Muscle layer of colon (tissue), 2 donors: ENCODE results near the gene GCNT2.

Source experiments
- H3K27ac ChIP-seq: one replicate; pipeline ENCODE4 v1.7.0; 2013; ENCODE audit warnings: low read depth, mild to moderate bottlenecking, low read length, moderate library complexity
- H3K27me3 ChIP-seq, 2 donors: one replicate each; pipeline ENCODE4 v1.7.0; 2013; ENCODE audit warnings: low read length in 2 of 2, mild to moderate bottlenecking in 2 of 2; ENCODE audit not compliant: insufficient read depth in 2 of 2, control insufficient read depth in 1 of 2
- H3K36me3 ChIP-seq: one replicate; pipeline ENCODE4 v1.7.0; 2013; ENCODE audit warnings: mild to moderate bottlenecking, low read length; ENCODE audit not compliant: insufficient read depth
- H3K4me1 ChIP-seq: one replicate; pipeline ENCODE4 v1.7.0; 2013; ENCODE audit warnings: mild to moderate bottlenecking, low read length; ENCODE audit not compliant: insufficient read depth
- H3K4me3 ChIP-seq, 2 donors: one replicate each; pipeline ENCODE4 v1.7.0; 2013; ENCODE audit warnings: low read length in 2 of 2, low read depth in 1 of 2, mild to moderate bottlenecking in 1 of 2, moderate library complexity in 1 of 2
- H3K9ac ChIP-seq: one replicate; pipeline ENCODE4 v1.7.0; 2013; ENCODE audit warnings: low read length
- H3K9me3 ChIP-seq: one replicate; pipeline ENCODE4 v1.7.0; 2013; ENCODE audit warnings: mild to moderate bottlenecking, low read length
- donor health status: abdominal sarcoma.
- donor health status: Adenocarcinoma of cecum.

Gene GCNT2

DNA sequence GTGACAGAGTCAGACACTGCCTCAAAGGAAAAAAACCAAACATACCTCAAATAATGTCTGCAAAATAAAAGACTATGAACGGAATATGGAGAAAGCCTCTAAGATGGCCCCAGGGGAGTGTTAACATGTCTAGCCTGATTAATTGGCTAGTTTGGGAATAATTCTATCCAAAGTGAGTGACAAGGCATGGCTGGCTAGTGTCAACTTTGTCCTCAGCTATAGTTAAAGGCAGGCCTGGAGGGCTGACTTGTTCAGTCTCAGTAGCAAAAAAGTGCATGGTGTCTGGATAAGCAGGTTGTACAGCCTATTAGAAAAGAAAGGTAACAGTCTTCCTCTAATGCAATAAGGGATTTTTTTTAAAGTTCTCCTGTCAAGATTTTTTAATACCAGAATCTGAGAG, 32.7 kb downstream of the GCNT2 start:
- Histone ChIP-seq H3K27me3 (no peaks in the 10 kb centered on the region), H3K27ac (peak overlapping the region; percentile 43), H3K4me1 (peaks cover 19% of the 10 kb centered on the region), H3K9ac (no peak overlapping the region), H3K4me3 (no peak overlapping the region), H3K36me3 (no peaks in the 10 kb centered on the region), H3K9me3 (no peaks in the 10 kb centered on the region)

- no peaks in the 10 kb centered on the region for H3K27me3 ChIP-seq
- no peaks in the 10 kb centered on the region for H3K9me3 ChIP-seq
- H3K27ac ChIP-seq = peak overlapping the region; percentile 78
- no peak overlapping the region for H3K9ac ChIP-seq
- H3K36me3 ChIP-seq = no peaks in the 10 kb centered on the region
- H3K4me3 ChIP-seq = no peak overlapping the region
- peaks cover 19% of the 10 kb centered on the region for H3K4me1 ChIP-seq
Measured at GRCh38 chr6:10554826-10555225, 33.7 kb downstream of the GCNT2 start.

DNA sequence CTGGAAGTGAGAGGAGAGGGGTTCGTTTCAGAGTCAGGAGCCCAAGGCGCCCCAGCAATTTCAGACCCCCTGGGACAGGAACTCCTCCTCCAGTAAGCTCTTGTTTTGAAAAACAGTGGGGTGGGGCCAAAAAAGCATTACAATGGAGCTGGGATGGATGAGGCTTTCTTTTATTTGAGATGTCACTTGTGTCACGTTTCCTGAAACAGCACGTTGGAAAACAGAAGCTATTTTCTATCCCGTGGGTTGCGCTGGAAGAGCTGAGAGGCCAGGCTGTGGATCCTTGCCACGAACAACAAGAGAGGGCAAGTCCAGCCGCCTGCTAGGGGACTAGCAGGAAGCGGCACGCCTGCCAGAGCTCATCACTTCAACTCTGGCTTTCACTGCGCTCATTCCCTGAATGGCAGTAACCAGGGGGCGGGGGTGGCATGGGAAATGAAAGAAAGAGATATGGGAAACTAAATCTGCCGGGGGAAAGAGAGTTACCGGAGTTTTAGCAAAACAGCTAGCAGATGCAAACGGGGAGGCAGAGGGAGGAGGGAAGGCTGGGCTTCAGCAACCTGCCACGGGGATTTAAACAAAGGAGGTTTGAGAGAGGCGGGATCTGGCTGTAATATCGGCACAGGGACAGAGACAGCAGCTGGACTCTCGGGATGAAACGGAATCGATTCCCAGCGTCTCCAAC, 34.6 kb downstream of the GCNT2 start:
- H3K9ac ChIP-seq = peak overlapping the region; percentile 46
- H3K36me3 ChIP-seq = no peaks in the 10 kb centered on the region
- H3K4me3 ChIP-seq = peak overlapping the region; percentile 56 to 75
- no peaks in the 10 kb centered on the region for H3K9me3 ChIP-seq
- no peaks in the 10 kb centered on the region for H3K27me3 ChIP-seq
- peak overlapping the region; percentile 78 for H3K27ac ChIP-seq
- peaks cover 23% of the 10 kb centered on the region for H3K4me1 ChIP-seq

GRCh38 chr6:10556589-10556988, 35.4 kb downstream of the GCNT2 start:
- H3K4me3 ChIP-seq = peak overlapping the region; percentile 56 to 75
- H3K9ac ChIP-seq = peak overlapping the region; percentile 46
- H3K4me1 ChIP-seq = peaks cover 31% of the 10 kb centered on the region
- H3K36me3 ChIP-seq = no peaks in the 10 kb centered on the region
- H3K27ac ChIP-seq = peak overlapping the region; percentile 78
- H3K27me3 ChIP-seq = no peaks in the 10 kb centered on the region
- H3K9me3 ChIP-seq = no peaks in the 10 kb centered on the region

DNA sequence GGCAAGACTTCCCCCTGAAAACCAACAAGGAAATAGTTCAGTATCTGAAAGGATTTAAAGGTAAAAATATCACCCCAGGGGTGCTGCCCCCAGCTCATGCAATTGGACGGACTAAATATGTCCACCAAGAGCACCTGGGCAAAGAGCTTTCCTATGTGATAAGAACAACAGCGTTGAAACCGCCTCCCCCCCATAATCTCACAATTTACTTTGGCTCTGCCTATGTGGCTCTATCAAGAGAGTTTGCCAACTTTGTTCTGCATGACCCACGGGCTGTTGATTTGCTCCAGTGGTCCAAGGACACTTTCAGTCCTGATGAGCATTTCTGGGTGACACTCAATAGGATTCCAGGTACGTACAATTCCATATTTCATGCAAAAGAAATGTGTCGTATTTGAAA, 35.8 kb downstream of the GCNT2 start:
- Histone ChIP-seq H3K36me3 (no peaks in the 10 kb centered on the region), H3K27ac (peak overlapping the region; percentile 78), H3K9ac (no peak overlapping the region), H3K27me3 (no peaks in the 10 kb centered on the region), H3K9me3 (no peaks in the 10 kb centered on the region), H3K4me1 (peaks cover 35% of the 10 kb centered on the region), H3K4me3 (peak overlapping the region; percentile 56 to 75)

GRCh38 chr6:10557913-10558312, 36.8 kb downstream of the GCNT2 start:
- peak overlapping the region; percentile 77 for H3K27ac ChIP-seq
- H3K4me3 ChIP-seq = peak overlapping the region; percentile 56 to 75
- H3K9ac ChIP-seq = peak overlapping the region; percentile 33

DNA sequence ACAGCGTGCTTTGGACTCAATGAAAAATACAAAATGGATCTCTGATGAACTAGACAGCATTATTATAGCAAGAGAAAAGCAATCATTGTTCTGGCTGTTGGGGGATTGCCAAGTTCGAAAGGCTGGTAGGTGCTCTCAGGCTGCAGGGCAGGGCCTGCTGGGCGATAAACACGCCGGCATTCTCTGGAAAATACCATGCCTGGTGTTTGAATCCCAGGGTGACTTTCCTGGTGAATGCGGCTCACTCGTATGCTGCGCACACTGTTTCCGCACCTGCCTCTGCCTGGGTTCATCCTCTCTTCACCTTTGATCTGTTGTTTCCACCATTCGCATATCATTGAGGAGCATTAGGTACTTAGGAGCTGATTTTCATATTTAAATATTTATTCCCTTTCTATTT, 37.4 kb downstream of the GCNT2 start:
- peaks cover 46% of the 10 kb centered on the region for H3K4me1 ChIP-seq
- no peaks in the 10 kb centered on the region for H3K27me3 ChIP-seq
- H3K9ac ChIP-seq = peak overlapping the region; percentile 33
- peak overlapping the region; percentile 11 to 75 for H3K4me3 ChIP-seq
- no peaks in the 10 kb centered on the region for H3K36me3 ChIP-seq
- H3K9me3 ChIP-seq = no peaks in the 10 kb centered on the region
- peak overlapping the region; percentile 77 for H3K27ac ChIP-seq

More at GRCh38 chr6:10557913-10558312, 36.8 kb downstream of the GCNT2 start:
- Histone ChIP-seq H3K4me1 (peaks cover 44% of the 10 kb centered on the region), H3K9me3 (no peaks in the 10 kb centered on the region), H3K36me3 (no peaks in the 10 kb centered on the region), H3K27me3 (no peaks in the 10 kb centered on the region)

DNA sequence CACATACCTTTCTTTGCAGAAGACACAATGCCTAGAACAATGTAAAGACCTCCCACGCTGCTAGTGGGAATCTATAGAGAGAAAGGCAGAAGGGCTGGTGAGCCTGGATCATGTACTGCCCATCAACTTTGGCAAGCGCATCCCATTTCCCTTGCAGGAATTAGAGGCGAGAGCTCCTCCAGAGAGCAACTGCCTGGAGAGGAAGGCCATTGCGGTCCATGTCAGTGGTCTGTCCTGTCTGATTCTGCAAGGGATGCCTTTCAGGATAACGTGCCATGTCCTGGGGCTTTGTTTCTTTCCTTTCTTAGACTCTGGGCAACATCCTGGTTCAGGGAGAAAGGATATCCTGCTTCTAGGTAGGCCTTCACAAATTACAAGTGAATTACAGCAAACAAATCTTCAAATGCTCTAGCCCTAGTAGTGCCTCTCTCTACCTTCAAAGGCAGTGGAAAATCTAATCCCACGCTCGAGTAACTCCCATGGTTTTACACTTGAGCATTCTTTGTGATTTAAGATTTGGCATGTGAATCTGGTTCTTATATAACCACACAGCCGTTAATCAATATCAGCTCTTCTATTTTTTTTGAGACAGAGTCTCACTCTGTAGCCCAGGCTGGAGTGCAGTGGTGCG, 38.5 kb downstream of the GCNT2 start:
- Histone ChIP-seq H3K36me3 (no peaks in the 10 kb centered on the region), H3K27ac (peak overlapping the region; percentile 77), H3K4me3 (peak overlapping the region; percentile 29 to 75), H3K9ac (peak overlapping the region; percentile 0), H3K27me3 (no peaks in the 10 kb centered on the region), H3K9me3 (no peaks in the 10 kb centered on the region), H3K4me1 (peaks cover 37% of the 10 kb centered on the region)

GRCh38 chr6:10561611-10562199, 40.6 kb downstream of the GCNT2 start:
- H3K9me3 ChIP-seq = no peaks in the 10 kb centered on the region
- H3K9ac ChIP-seq = no peak overlapping the region
- H3K4me1 ChIP-seq = peaks cover 28% of the 10 kb centered on the region
- H3K36me3 ChIP-seq = no peaks in the 10 kb centered on the region
- H3K4me3 ChIP-seq = peak overlapping the region in 1 of 2 donors; percentile 6
- H3K27me3 ChIP-seq = no peaks in the 10 kb centered on the region
- H3K27ac ChIP-seq = no peak overlapping the region

DNA sequence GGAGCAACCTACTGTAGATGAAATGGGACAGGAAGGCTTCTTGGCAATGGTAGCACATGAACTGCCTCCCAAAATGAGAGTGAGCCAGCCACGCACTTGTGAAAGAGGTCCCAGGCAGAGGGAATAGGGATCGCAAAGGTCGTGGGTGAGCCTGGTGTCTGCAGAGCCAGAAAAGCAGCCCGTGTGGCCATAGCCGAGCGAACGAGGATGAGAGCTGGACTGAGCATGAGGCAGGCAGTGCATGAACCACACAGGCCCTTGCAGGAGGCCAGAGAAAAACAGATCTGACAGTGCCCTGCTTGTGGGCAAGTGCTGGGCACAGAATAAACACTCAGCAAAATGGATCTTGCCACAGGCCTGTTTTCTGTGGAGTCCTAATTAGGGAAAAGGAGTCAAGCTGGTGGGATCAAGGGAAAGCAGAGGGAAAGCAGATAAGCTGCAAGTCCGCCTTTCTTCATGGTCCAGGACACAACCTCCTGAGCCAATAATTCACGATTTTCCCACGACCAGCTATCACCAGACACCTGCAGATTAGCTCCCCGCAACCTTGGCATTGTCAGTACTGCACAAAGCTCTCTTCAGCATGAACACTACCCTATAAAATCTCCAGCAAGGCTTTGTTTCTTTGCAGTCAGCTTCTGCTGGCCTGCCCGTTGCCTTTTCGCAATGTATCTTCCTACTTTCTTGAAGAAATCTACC, 44.0 kb downstream of the GCNT2 start:
- peaks cover 28% of the 10 kb centered on the region for H3K4me1 ChIP-seq
- no peaks in the 10 kb centered on the region for H3K27me3 ChIP-seq
- no peak overlapping the region for H3K9ac ChIP-seq
- no peaks in the 10 kb centered on the region for H3K36me3 ChIP-seq
- H3K27ac ChIP-seq = no peak overlapping the region
- no peak overlapping the region for H3K4me3 ChIP-seq
- H3K9me3 ChIP-seq = no peaks in the 10 kb centered on the region

DNA sequence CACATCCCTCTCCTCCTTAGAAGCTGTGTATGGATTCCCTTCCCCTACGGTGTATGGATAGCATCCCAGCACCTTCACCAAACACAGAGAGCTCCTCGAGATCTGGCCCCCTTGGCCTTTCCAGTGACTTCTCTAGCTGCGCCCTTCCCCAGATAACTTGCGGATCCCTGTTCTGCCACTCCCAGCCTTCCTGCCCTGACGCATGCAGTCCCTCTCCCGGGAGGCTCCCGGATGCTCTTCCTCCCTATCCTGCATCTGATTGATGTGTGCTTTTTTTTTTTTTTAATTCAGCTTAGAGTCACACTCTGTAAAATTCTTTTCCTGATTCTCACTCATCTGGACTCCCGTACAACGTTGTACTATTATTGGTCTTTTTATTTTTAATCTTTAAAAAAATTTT, 44.8 kb downstream of the GCNT2 start:
- Histone ChIP-seq H3K9ac (no peak overlapping the region), H3K9me3 (no peaks in the 10 kb centered on the region), H3K27ac (no peak overlapping the region), H3K4me1 (peaks cover 22% of the 10 kb centered on the region), H3K27me3 (no peaks in the 10 kb centered on the region), H3K4me3 (no peak overlapping the region), H3K36me3 (no peaks in the 10 kb centered on the region)
